Measurements from ENCODE around the gene NT5DC1. TPM values are rescaled to one million over a fixed set of nuclear protein-coding genes. Genes with fewer than 3 reads are reported as not detected.

NT5DC1 gene
- total RNA-seq, 1 experiment from 2014 or later, result 63.7 TPM

GRCh38 chr6:116062496-116062895 is 38.2 kb upstream of the NT5DC1 start:
- POLR2A ChIA-PET, result no interaction called here
- Histone ChIP-seq H4K20me1 (ENCODE audit: insufficient read depth) (no peaks in the 10 kb centered on the region), H2AFZ (ENCODE audit: low read depth, low read length, poor library complexity, severe bottlenecking) (no peak overlapping the region), H3K27ac (ENCODE audit: low read depth, low read length) (no peak overlapping the region), H3K9ac (ENCODE audit: low read length) (no peak overlapping the region), H3K27me3 (ENCODE audit: insufficient read depth, low read length) (no peaks in the 10 kb centered on the region), H3K4me2 (ENCODE audit: low read length) (no peak overlapping the region), H3K79me2 (ENCODE audit: insufficient read depth, low read length) (no peaks in the 10 kb centered on the region), H3K4me1 (ENCODE audit: control insufficient read depth in 1 of 2, insufficient read depth in 2 of 2, low read length in 2 of 2) (peaks cover 10 to 28% of the 10 kb centered on the region in 2 experiments; a peak in 3 of 4 replicates), H3K9me2 (ENCODE audit: insufficient read depth) (no peaks in the 10 kb centered on the region), H3K4me3 (replicated peaks in 1 of 2; ENCODE audit: low read depth in 1 of 2, low read length in 2 of 2) (no peak overlapping the region), H3K9me3 (ENCODE audit: control insufficient read depth in 1 of 2, insufficient read depth in 1 of 2, low read depth in 1 of 2, low read length in 2 of 2) (no peaks in the 10 kb centered on the region), H3K36me3 (ENCODE audit: control insufficient read depth in 1 of 2, insufficient read depth in 2 of 2, low read length in 2 of 2) (no peaks in the 10 kb centered on the region)
- CTCF ChIA-PET, result interaction anchor here (1.1 kb wide), 1 partner anchor 52 kb away, joined by 7 read pairs; no protein-coding TSS in a partner anchor
- DNase-seq (ENCODE audit: low read depth, low spot score) (no peak), ATAC-seq (no peak)
- intact Hi-C loops (cut with micrococcal nuclease), result no loop called here
- TF ChIP-seq CEBPB (IDR thresholded peaks at IDR 0.05; ENCODE audit: low read depth) (no peak), CTCF (IDR thresholded peaks at IDR 0.05 in 2 of 3, conservative IDR thresholded peaks at IDR 0.05 in 1 of 3; ENCODE audit: borderline replicate concordance in 1 of 3, insufficient read depth in 1 of 3, low read depth in 2 of 3, low read length in 2 of 3) (no peak), TCF7L2 (IDR thresholded peaks at IDR 0.05; ENCODE audit: borderline replicate concordance, extremely low read depth, insufficient read depth, insufficient read length) (no peak), EGR1 (IDR thresholded peaks at IDR 0.05; ENCODE audit: low read depth) (no peak)
- RAD21 ChIA-PET (ENCODE audit: low non-redundant PET in 1 of 2, low total read pairs in 2 of 2, uncharacterized antibody in 2 of 2, unreplicated experiment in 2 of 2), result no interaction called here
- no TSS peak for BruUV-seq (replicated peaks)

GRCh38 chr6:116064666-116065065 is 36.0 kb upstream of the NT5DC1 start:
- ChIA-PET CTCF (no interaction called here), RAD21 (ENCODE audit: low non-redundant PET in 1 of 2, low total read pairs in 2 of 2, uncharacterized antibody in 2 of 2, unreplicated experiment in 2 of 2) (no interaction called here), POLR2A (no interaction called here)
- no peak for DNase-seq (ENCODE audit: low read depth, low spot score)
- no peak overlapping the region for H3K27ac ChIP-seq (ENCODE audit: low read depth, low read length)
- no peak overlapping the region for H3K4me2 ChIP-seq (ENCODE audit: low read length)
- no peaks in the 10 kb centered on the region for H3K27me3 ChIP-seq (ENCODE audit: insufficient read depth, low read length)
- intact Hi-C loops (cut with micrococcal nuclease), result no loop called here
- no peaks in the 10 kb centered on the region for H3K9me2 ChIP-seq (ENCODE audit: insufficient read depth)
- no peak overlapping the region for H3K9ac ChIP-seq (ENCODE audit: low read length)
- no peaks in the 10 kb centered on the region for H3K79me2 ChIP-seq (ENCODE audit: insufficient read depth, low read length)
- no peak for ATAC-seq
- peaks cover 4 to 19% of the 10 kb centered on the region in 2 experiments; a peak in 3 of 4 replicates for H3K4me1 ChIP-seq (ENCODE audit: control insufficient read depth in 1 of 2, insufficient read depth in 2 of 2, low read length in 2 of 2)
- no peak overlapping the region for H3K4me3 ChIP-seq (replicated peaks in 1 of 2; ENCODE audit: low read depth in 1 of 2, low read length in 2 of 2)
- no peak overlapping the region for H2AFZ ChIP-seq (ENCODE audit: low read depth, low read length, poor library complexity, severe bottlenecking)
- H4K20me1 ChIP-seq (ENCODE audit: insufficient read depth), result no peaks in the 10 kb centered on the region
- no TSS peak for BruUV-seq (replicated peaks)
- no peaks in the 10 kb centered on the region for H3K36me3 ChIP-seq (ENCODE audit: control insufficient read depth in 1 of 2, insufficient read depth in 2 of 2, low read length in 2 of 2)
- no peaks in the 10 kb centered on the region for H3K9me3 ChIP-seq (ENCODE audit: control insufficient read depth in 1 of 2, insufficient read depth in 1 of 2, low read depth in 1 of 2, low read length in 2 of 2)
- TF ChIP-seq SIN3A (IDR thresholded peaks at IDR 0.05; ENCODE audit: low read depth), result no peak
- no peak for TF ChIP-seq ZBTB33 (IDR thresholded peaks at IDR 0.05; ENCODE audit: extremely low read depth, insufficient replicate concordance, low read length)
- no peak for TF ChIP-seq EGR1 (IDR thresholded peaks at IDR 0.05; ENCODE audit: low read depth)
- no peak for TF ChIP-seq ZNF274 (IDR thresholded peaks at IDR 0.05; ENCODE audit: low read depth, low read length)
- TF ChIP-seq JUND (IDR thresholded peaks at IDR 0.05), result no peak
- TF ChIP-seq EZH2 (IDR thresholded peaks at IDR 0.05), result no peak
- TF ChIP-seq POLR2AphosphoS5 (IDR thresholded peaks at IDR 0.05; ENCODE audit: low read depth, low read length), result no peak
- TF ChIP-seq SRF (IDR thresholded peaks at IDR 0.05; ENCODE audit: low read depth), result no peak
- TF ChIP-seq, protein P1, sequence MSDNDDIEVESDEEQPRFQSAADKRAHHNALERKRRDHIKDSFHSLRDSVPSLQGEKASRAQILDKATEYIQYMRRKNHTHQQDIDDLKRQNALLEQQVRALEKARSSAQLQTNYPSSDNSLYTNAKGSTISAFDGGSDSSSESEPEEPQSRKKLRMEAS (IDR thresholded peaks at IDR 0.05), result no peak
- no peak for TF ChIP-seq SP1 (IDR thresholded peaks at IDR 0.05; ENCODE audit: low read depth)
- TF ChIP-seq YY1 (IDR thresholded peaks at IDR 0.05; ENCODE audit: extremely low read depth, insufficient replicate concordance, low read depth, low read length), result no peak
- no peak for TF ChIP-seq RAD21 (IDR thresholded peaks at IDR 0.05; ENCODE audit: low read depth)
- no peak for TF ChIP-seq CBX3 (IDR thresholded peaks at IDR 0.05; ENCODE audit: low read depth)
- TF ChIP-seq CEBPB (IDR thresholded peaks at IDR 0.05; ENCODE audit: low read depth), result no peak
- TF ChIP-seq EZH2phosphoT487 (IDR thresholded peaks at IDR 0.05; ENCODE audit: borderline replicate concordance), result no peak
- no peak for TF ChIP-seq TCF7L2 (IDR thresholded peaks at IDR 0.05; ENCODE audit: borderline replicate concordance, extremely low read depth, insufficient read depth, insufficient read length)
- no peak for TF ChIP-seq FOSL1 (IDR thresholded peaks at IDR 0.05; ENCODE audit: low read depth)
